ENCODE measurements around the gene NOL11.
"Not testable (repeated sequence)": the region's sequence is repeated elsewhere in the genome, so short reads cannot be mapped to it uniquely, and the experiment has no call there.

Gene NOL11

GRCh38 chr17:67696853-67697498 lies 20.8 kb upstream of the NOL11 start:
- Histone ChIP-seq H3K27me3 (ENCODE audit: control insufficient read depth, low read length) (no peaks in the 10 kb centered on the region; the same call in 1 of the 2 replicates), H3K4me1 (ENCODE audit: control insufficient read depth, low read length) (no peaks in the 10 kb centered on the region), H3F3A (ENCODE audit: control insufficient read depth, insufficient read depth) (no peaks in the 10 kb centered on the region), H3K9me2 (replicated peaks; ENCODE audit: control insufficient read depth, low read length) (no peaks in the 10 kb centered on the region), H3K27ac (ENCODE audit: low read depth, low read length) (no peak overlapping the region), H4K20me1 (ENCODE audit: control insufficient read depth, insufficient read depth, low read depth, low read length) (no peaks in the 10 kb centered on the region), H3K4me2 (ENCODE audit: low read length) (no peak overlapping the region), H3K36me3 (ENCODE audit: control insufficient read depth, low read length) (no peaks in the 10 kb centered on the region), H3K9me3 (ENCODE audit: control insufficient read depth, insufficient read depth, low read length) (no peaks in the 10 kb centered on the region), H3K79me2 (ENCODE audit: control insufficient read depth, low read length) (no peaks in the 10 kb centered on the region), H3K4me3 (ENCODE audit: low read length) (no peak overlapping the region)
- no peak for TF ChIP-seq CTCF (IDR thresholded peaks at IDR 0.05; ENCODE audit: low read depth, low read length, poor library complexity, severe bottlenecking)
- no peak for TF ChIP-seq EZH2phosphoT487 (IDR thresholded peaks at IDR 0.05; ENCODE audit: borderline replicate concordance, low read length)

GRCh38 chr17:67700037-67700724 lies 17.6 kb upstream of the NOL11 start:
- Histone ChIP-seq H3K4me1 (ENCODE audit: control insufficient read depth, low read length) (no peaks in the 10 kb centered on the region), H3K4me3 (ENCODE audit: low read length) (no peak overlapping the region), H3K27ac (ENCODE audit: low read depth, low read length) (no peak overlapping the region), H3K9me2 (replicated peaks; ENCODE audit: control insufficient read depth, low read length) (no peaks in the 10 kb centered on the region), H4K20me1 (ENCODE audit: control insufficient read depth, insufficient read depth, low read depth, low read length) (no peaks in the 10 kb centered on the region), H3K9me3 (ENCODE audit: control insufficient read depth, insufficient read depth, low read length) (no peaks in the 10 kb centered on the region), H3K79me2 (ENCODE audit: control insufficient read depth, low read length) (no peaks in the 10 kb centered on the region), H3K36me3 (ENCODE audit: control insufficient read depth, low read length) (no peaks in the 10 kb centered on the region), H3K27me3 (ENCODE audit: control insufficient read depth, low read length) (no peaks in the 10 kb centered on the region; the same call in 1 of the 2 replicates), H3K4me2 (ENCODE audit: low read length) (no peak overlapping the region), H3F3A (ENCODE audit: control insufficient read depth, insufficient read depth) (no peaks in the 10 kb centered on the region)
- TF ChIP-seq CTCF (IDR thresholded peaks at IDR 0.05; ENCODE audit: low read depth, low read length, poor library complexity, severe bottlenecking) (no peak), EZH2phosphoT487 (IDR thresholded peaks at IDR 0.05; ENCODE audit: borderline replicate concordance, low read length) (no peak)

GRCh38 chr17:67700725-67701119 lies 17.0 kb upstream of the NOL11 start:
- H3K27me3 ChIP-seq (ENCODE audit: control insufficient read depth, low read length), result no peaks in the 10 kb centered on the region; the same call in 1 of the 2 replicates
- no peaks in the 10 kb centered on the region for H3K9me3 ChIP-seq (ENCODE audit: control insufficient read depth, insufficient read depth, low read length)
- no peaks in the 10 kb centered on the region for H3K36me3 ChIP-seq (ENCODE audit: control insufficient read depth, low read length)
- H3F3A ChIP-seq (ENCODE audit: control insufficient read depth, insufficient read depth), result no peaks in the 10 kb centered on the region
- H4K20me1 ChIP-seq (ENCODE audit: control insufficient read depth, insufficient read depth, low read depth, low read length), result no peaks in the 10 kb centered on the region
- TF ChIP-seq CTCF (IDR thresholded peaks at IDR 0.05; ENCODE audit: low read depth, low read length, poor library complexity, severe bottlenecking), result no peak
- no peak for TF ChIP-seq EZH2phosphoT487 (IDR thresholded peaks at IDR 0.05; ENCODE audit: borderline replicate concordance, low read length)
- no peaks in the 10 kb centered on the region for H3K4me1 ChIP-seq (ENCODE audit: control insufficient read depth, low read length)
- H3K4me2 ChIP-seq (ENCODE audit: low read length), result no peak overlapping the region
- no peak overlapping the region for H3K27ac ChIP-seq (ENCODE audit: low read depth, low read length)
- no peaks in the 10 kb centered on the region for H3K79me2 ChIP-seq (ENCODE audit: control insufficient read depth, low read length)
- H3K9me2 ChIP-seq (replicated peaks; ENCODE audit: control insufficient read depth, low read length), result no peaks in the 10 kb centered on the region
- H3K4me3 ChIP-seq (ENCODE audit: low read length), result no peak overlapping the region

GRCh38 chr17:67702861-67703260 lies 14.9 kb upstream of the NOL11 start:
- not testable (repeated sequence) for H3K4me2 ChIP-seq (ENCODE audit: low read length); H3K4me3 ChIP-seq (ENCODE audit: low read length); H3K36me3 ChIP-seq (ENCODE audit: control insufficient read depth, low read length); H3K27ac ChIP-seq (ENCODE audit: low read depth, low read length); H3K27me3 ChIP-seq (ENCODE audit: control insufficient read depth, low read length); H3F3A ChIP-seq (ENCODE audit: control insufficient read depth, insufficient read depth); H3K9me2 ChIP-seq (replicated peaks; ENCODE audit: control insufficient read depth, low read length); H4K20me1 ChIP-seq (ENCODE audit: control insufficient read depth, insufficient read depth, low read depth, low read length); H3K4me1 ChIP-seq (ENCODE audit: control insufficient read depth, low read length); H3K79me2 ChIP-seq (ENCODE audit: control insufficient read depth, low read length); H3K9me3 ChIP-seq (ENCODE audit: control insufficient read depth, insufficient read depth, low read length)

All from DOHH2 (cell line).